GM21381 (cell line): ENCODE measurements around the gene RFPL4AL1.
"Not testable (repeated sequence)": the region's sequence is repeated elsewhere in the genome, so short reads cannot be mapped to it uniquely, and the experiment has no call there.

Source experiments
- ATAC-seq: cut with Tn5 transposase; IDR thresholded peaks from one replicate; pipeline ENCODE4 v1.9.1; 2021; ENCODE audit warnings: mild to moderate bottlenecking, moderate library complexity; ENCODE audit not compliant: unreplicated experiment

The RFPL4AL1 gene

GRCh38 chr19:55768818-55769217 lies at the start of gene RFPL4AL1:
Gene RFPL4AL1 (plus strand): TSS chr19:55769118. CDS start chr19:55771805, 2,687 bp downstream.
- ATAC-seq: not testable (repeated sequence)

GRCh38 chr19:55720214-55720746 lies 48.6 kb upstream of the RFPL4AL1 start:
- ATAC-seq: no peak

GRCh38 chr19:55720801-55721200 lies 48.1 kb upstream of the RFPL4AL1 start:
- ATAC-seq: no peak

GRCh38 chr19:55723491-55723890 lies 45.4 kb upstream of the RFPL4AL1 start:
- no peak for ATAC-seq

GRCh38 chr19:55730378-55730777 lies 38.5 kb upstream of the RFPL4AL1 start:
- not testable (repeated sequence) for ATAC-seq

DNA sequence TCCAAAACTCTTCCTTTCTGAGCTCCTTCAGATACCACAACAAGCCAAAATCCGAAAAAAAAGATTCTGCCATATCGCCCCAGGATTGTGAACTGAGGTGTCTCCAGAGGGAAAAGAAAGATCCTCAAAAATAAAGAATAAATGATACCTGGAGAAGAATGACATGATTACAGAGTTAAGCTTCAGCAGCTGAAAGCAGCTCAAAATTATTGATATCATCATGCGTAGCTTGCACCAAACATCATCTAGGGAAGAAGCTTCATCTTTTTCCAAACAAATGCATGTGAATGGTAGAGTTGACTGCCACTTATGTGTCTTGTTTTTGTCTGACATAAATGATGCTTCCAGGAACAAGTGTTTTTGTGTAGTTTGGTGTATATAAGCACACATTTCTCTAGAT lies 30.6 kb upstream of the RFPL4AL1 start, which contains the start of gene NLRP9:
NLRP9 (minus strand) TSS at position 101 of the 400 bp plus-strand sequence; CDS start at position 73, 28 bp downstream.
- ATAC-seq: no peak

GRCh38 chr19:55750715-55751114 lies 18.2 kb upstream of the RFPL4AL1 start:
- no peak for ATAC-seq

DNA sequence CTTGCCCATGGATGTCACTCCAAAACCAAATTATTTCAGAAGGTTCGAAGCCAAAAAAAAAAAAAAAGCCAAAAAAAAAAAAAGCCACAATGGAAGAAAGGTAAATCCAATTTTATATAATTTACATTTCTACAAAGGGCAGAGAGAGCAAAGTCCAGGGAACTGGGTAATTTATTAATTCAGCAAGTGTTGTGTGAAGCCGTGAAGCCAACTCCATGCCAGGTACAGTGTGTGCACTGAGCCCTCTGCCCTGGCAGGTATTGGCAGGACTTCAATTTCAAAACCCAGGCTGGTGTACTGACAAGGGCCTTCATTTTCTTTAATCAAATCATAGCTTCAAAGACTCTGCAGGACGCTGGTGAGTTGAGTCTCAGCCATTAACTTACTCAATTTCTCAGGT lies 15.5 kb upstream of the RFPL4AL1 start:
- no peak for ATAC-seq

GRCh38 chr19:55756808-55757207 lies 12.1 kb upstream of the RFPL4AL1 start:
- ATAC-seq: not testable (repeated sequence)

GRCh38 chr19:55758797-55759196 lies 10.1 kb upstream of the RFPL4AL1 start, which contains the start of gene RFPL4A:
Gene RFPL4A (plus strand): TSS chr19:55759097. CDS start chr19:55761801, 2,704 bp downstream.
- ATAC-seq: not testable (repeated sequence)

DNA sequence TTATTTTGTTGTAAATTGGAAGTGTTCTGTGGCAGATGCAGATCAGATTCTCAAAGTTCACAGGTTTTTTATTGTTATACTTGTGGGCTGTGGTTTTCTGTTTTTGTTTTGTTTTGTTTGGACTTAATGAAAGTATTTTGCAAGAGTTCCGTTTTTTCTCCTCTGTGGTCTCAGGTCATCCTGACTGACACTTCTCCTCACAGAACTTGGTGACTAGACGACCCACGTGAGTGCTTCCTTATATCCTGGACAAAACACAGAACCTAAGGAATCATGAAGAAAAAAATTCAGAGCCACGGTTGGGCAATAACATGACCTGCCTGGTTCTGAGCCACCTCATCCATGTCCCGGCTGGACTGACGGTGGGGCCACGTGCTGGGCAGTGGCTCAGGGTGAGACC lies 2.5 kb upstream of the RFPL4AL1 start:
- no peak for ATAC-seq

DNA sequence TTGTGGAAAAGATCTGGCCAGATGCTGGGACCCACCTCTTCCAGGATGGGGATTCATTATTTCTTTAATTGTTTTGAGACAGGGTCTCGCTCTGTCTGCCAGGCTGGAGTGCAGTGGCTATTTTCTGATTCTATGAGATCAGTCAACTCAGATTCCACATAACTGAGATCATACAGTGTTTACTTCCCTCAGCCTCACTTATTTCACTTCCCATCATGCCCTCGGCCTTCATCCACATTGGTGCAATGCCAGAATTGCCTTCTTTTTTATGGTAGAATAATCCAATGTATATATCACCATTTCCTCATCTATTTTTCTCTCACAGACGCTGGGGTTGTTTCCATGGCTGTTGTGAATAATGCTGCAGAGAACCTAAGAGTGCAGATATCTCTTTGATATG lies 714 bp downstream of the RFPL4AL1 start:
- ATAC-seq: not testable (repeated sequence)

DNA sequence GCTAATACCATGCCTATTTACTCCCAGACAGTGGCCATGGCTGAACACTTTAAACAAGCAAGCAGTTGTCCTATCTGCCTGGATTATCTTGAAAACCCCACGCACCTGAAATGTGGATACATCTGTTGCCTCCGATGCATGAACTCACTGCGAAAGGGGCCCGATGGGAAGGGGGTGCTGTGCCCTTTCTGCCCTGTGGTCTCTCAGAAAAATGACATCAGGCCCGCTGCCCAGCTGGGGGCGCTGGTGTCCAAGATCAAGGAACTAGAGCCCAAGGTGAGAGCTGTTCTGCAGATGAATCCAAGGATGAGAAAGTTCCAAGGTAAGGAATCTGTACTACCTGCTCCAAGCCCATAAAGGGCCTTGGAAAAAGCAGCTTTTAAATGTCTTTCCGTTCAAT lies 8.6 kb downstream of the RFPL4AL1 start:
- ATAC-seq: no peak

- no peak for ATAC-seq
Measured at GRCh38 chr19:55778331-55778730, 9.4 kb downstream of the RFPL4AL1 start.

- no peak for ATAC-seq
Measured at GRCh38 chr19:55781112-55781511, 12.2 kb downstream of the RFPL4AL1 start.

GRCh38 chr19:55795021-55795420 lies 26.1 kb downstream of the RFPL4AL1 start:
- ATAC-seq: no peak

DNA sequence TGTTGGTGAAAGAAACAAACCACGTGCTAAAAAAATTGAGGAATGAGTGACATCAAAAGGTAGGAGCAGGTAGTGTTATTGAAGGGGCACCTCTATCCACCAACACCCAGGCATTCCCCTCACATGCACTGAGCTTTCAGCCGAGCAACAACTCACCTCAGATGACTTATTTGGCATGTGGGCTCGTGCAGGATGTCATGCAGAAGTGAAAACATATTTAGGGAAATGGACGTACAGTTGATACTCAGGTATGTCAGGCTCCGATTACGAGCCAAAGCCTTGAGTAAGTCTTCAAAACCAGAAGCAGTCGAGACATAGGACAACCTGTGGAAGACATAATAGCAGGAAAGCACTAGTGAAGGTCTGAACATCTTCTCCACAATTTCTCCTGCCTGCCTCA lies 32.5 kb downstream of the RFPL4AL1 start:
- no peak for ATAC-seq

- no peak for ATAC-seq
Measured at GRCh38 chr19:55802281-55802680, 33.4 kb downstream of the RFPL4AL1 start.

- no peak for ATAC-seq
Measured at GRCh38 chr19:55809381-55810058, 40.6 kb downstream of the RFPL4AL1 start.

DNA sequence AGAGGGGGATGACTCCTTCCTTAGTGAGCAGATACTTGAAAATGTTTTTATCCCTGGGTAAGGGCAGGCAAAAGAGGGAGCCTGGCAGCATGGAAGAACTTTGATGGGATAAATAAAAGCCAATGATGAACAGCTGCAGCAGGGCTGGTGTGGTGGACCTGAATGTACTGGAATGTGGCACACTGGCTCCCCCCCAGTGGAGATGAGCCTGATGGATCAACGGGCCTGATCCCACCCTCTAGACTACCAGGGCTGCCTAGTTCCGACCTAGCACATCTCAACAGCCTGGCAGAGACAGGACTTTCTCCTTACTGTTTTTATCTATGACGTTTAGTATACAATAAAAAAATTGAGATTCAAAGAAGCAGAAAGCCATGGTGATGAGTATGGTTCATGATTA lies 42.4 kb downstream of the RFPL4AL1 start:
- no peak for ATAC-seq

- no peak for ATAC-seq
Measured at GRCh38 chr19:55812449-55812848, 43.5 kb downstream of the RFPL4AL1 start.

DNA sequence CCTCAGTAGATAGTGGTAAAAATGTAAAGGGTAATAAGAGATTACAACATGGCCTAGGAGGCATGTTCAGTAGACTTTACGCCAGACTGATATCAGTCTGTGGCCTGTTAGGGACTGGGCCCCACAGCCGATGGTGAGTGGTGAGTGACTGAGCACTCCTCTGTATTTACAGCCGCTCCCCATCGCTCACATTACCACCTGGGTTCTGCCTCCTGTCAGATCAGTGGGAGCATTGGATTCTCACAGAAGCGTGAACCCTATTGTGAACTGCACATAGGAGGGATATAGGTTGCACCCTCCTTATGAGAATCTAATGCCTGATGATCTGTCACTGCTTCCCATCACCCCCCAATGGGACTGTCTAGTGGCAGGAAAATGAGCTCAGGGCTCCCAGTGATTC lies 45.0 kb downstream of the RFPL4AL1 start:
- no peak for ATAC-seq

GRCh38 chr19:55820037-55820436 lies 51.1 kb downstream of the RFPL4AL1 start:
- no peak for ATAC-seq
